ENCODE measurements around the gene PRKCB.

The PRKCB gene

GRCh38 chr16:24138575-24138974, 302.8 kb downstream of the PRKCB start:
- DNase-seq (ENCODE audit: low spot score): no peak
- ChIA-PET POLR2A (ENCODE audit: low non-redundant PET) (no interaction called here), CTCF (no interaction called here)
- TF ChIP-seq CTCF (conservative IDR thresholded peaks at IDR 0.05; ENCODE audit: low read depth): no peak
- no peak overlapping the region for H3K27ac ChIP-seq

DNA sequence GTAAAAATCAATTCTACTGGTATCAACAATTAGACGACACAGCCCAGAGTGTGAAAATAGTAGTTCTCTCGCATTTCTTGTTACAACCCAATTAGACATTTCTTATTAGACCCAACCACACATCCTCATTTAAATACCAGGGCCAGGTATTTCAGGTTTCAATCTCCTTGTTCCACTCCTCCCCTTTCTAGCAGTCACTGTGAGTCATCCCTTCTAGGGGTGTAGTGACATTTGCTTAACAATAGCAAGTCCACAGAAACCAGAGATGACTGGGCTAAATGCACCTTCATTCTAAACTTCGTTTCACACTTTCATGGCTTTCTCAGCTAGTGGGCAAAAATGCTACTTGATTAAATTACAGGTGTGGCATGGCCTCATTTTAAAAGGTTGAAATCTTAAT, 303.5 kb downstream of the PRKCB start:
- TF ChIP-seq CTCF (conservative IDR thresholded peaks at IDR 0.05; ENCODE audit: low read depth): no peak
- DNase-seq (ENCODE audit: low spot score): peak; percentile 42
- POLR2A ChIA-PET (ENCODE audit: low non-redundant PET): no interaction called here
- CTCF ChIA-PET: interaction anchor here (0.6 kb wide), 1 partner anchor 366 kb away, joined by 3 read pairs; no protein-coding TSS in a partner anchor
- no peak overlapping the region for H3K27ac ChIP-seq

DNA sequence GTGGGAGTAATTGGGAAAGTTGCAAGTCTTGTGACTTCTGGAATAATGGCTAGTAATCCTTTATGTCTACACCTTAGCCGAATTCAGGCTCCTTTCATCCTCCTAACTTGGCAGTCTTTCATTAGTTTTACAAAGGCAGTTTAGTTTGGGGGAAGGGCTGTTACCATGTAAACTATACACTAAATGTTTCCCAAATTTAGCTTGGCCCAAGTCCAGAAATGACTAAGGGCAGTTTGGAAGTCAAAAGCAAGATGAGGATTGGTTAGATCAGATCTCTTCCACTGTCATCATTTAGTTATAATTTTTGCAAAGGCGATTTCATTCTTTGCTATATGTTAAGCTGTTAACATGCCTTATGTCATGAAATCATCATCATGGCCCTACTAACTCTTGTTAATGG, 304.9 kb downstream of the PRKCB start:
- POLR2A ChIA-PET (ENCODE audit: low non-redundant PET): no interaction called here
- no peak overlapping the region for H3K27ac ChIP-seq
- no peak for DNase-seq (ENCODE audit: low spot score)
- CTCF ChIA-PET: no interaction called here
- TF ChIP-seq CTCF (conservative IDR thresholded peaks at IDR 0.05; ENCODE audit: low read depth): no peak

DNA sequence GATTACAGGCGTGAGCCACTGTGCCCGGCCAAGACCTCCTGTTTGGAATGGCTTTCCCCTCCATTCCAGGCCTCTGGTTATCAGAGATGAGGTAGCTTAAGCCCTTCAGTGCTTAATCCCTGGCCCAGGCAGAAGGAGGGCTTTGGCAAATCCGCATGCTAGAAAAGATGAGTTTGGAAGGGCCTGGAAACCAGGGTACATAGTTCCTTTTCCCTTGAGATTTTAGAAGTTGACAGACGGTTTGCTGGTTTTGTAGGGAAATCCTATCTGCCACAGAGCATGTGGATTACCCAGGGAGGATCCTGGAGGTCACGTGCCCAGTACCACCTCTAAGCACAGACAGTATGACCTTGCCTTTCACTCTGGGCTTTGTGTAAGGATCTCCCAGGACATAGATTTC, 305.7 kb downstream of the PRKCB start:
- POLR2A ChIA-PET (ENCODE audit: low non-redundant PET): no interaction called here
- CTCF ChIA-PET: no interaction called here
- DNase-seq (ENCODE audit: low spot score): no peak
- no peak overlapping the region for H3K27ac ChIP-seq
- TF ChIP-seq CTCF (conservative IDR thresholded peaks at IDR 0.05; ENCODE audit: low read depth): no peak

DNA sequence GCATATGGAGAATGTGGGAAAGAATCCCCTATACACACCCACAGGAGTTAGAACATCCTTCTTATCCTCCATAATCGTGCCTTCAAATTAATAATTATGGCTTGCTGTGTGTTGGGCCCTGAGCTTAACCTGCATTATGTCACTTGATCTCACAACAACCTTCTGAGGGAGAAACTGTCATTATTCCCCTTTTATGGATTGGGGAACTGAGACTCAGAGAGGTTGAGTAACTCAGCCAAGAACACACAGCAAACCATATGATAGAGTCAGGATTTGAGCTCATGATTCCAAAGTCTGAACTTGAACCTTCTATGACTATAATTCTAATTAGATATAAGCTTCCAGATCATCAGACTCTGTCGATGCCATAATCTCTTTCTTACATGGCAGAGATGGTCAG, 306.1 kb downstream of the PRKCB start:
- no peak overlapping the region for H3K27ac ChIP-seq
- DNase-seq (ENCODE audit: low spot score): no peak
- ChIA-PET CTCF (no interaction called here), POLR2A (ENCODE audit: low non-redundant PET) (no interaction called here)
- no peak for TF ChIP-seq CTCF (conservative IDR thresholded peaks at IDR 0.05; ENCODE audit: low read depth)

DNA sequence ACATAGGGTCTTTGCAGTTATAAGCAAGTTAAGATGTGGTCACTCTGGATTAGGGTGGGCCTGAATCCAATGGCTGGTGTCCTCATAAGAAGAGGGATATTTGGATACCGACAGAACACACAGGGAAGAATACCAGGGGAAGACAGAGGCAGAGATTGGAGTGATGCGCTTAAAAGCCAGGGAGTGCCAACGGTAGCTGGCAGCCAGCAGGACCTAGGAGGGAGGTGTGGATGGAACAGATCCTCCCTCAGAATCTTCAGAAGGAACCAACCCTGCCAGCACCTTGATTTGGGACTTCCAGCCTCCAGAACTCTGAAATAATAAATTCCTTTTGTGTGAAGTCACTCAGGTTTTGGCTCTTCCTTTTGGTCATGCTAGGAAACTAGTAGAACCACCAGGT, 310.1 kb downstream of the PRKCB start:
- ChIA-PET CTCF (no interaction called here), POLR2A (ENCODE audit: low non-redundant PET) (no interaction called here)
- no peak for DNase-seq (ENCODE audit: low spot score)
- H3K27ac ChIP-seq: no peak overlapping the region
- TF ChIP-seq CTCF (conservative IDR thresholded peaks at IDR 0.05; ENCODE audit: low read depth): no peak

- no peak overlapping the region for H3K27ac ChIP-seq
- POLR2A ChIA-PET (ENCODE audit: low non-redundant PET): no interaction called here
- CTCF ChIA-PET: no interaction called here
- no peak for DNase-seq (ENCODE audit: low spot score)
- TF ChIP-seq CTCF (conservative IDR thresholded peaks at IDR 0.05; ENCODE audit: low read depth): no peak
Measured at GRCh38 chr16:24146518-24146917, 310.7 kb downstream of the PRKCB start.

Data from RWPE1 (cell line).